Measurements from ENCODE around the gene TMEM26. TPM values are rescaled to one million over a fixed set of nuclear protein-coding genes. Genes with fewer than 3 reads are reported as not detected.

The TMEM26 gene
- total and polyA plus RNA-seq, 2 of the 8 experiments (the other 6 are each of a cell fraction or from before 2014, with no cell fraction given): 1.6 to 2.8 TPM

- Histone ChIP-seq H4K5ac (ENCODE audit: insufficient read length, low read depth, low read length) (no peak overlapping the region), H3K14ac (ENCODE audit: insufficient read length) (no peak overlapping the region), H3K4ac (replicated peaks; ENCODE audit: insufficient read length, low read depth, low read length) (no peak overlapping the region), H3K9ac (replicated peaks in 1 of 4; ENCODE audit: extremely low read depth in 1 of 4, low read depth in 3 of 4, low read length in 3 of 4) (no peak overlapping the region; a peak in 1 of 7 replicates), H3K4me1 (replicated peaks in 1 of 4; ENCODE audit: control insufficient read depth in 3 of 4, insufficient read depth in 4 of 4, low read length in 3 of 4) (peaks cover 0 to 8% (median 3%) of the 10 kb centered on the region in 4 experiments; a peak in 5 of 7 replicates), H2BK12ac (ENCODE audit: low read depth, low read length) (peak overlapping the region; percentile 5; the same call in 1 of the 2 replicates), H3K27me3 (replicated peaks in 1 of 4; ENCODE audit: control insufficient read depth in 3 of 4, extremely low read depth in 1 of 4, insufficient read depth in 3 of 4, low read length in 3 of 4) (peaks cover 0 to 22% (median 14%) of the 10 kb centered on the region in 4 experiments; a peak in 6 of 7 replicates), H3K9me3 (ENCODE audit: insufficient read depth in 2 of 2, low read depth in 1 of 2, low read length in 1 of 2) (no peaks in the 10 kb centered on the region), H2BK5ac (ENCODE audit: low read depth, low read length) (no peak overlapping the region), H2AK5ac (ENCODE audit: low read depth, low read length) (no peak overlapping the region), H2BK20ac (ENCODE audit: low read length) (no peak overlapping the region), H3K79me2 (ENCODE audit: control insufficient read depth in 1 of 2, insufficient read depth in 2 of 2, low read length in 2 of 2) (peaks cover 0 to 3% of the 10 kb centered on the region in 2 experiments; a peak in 1 of 4 replicates), H3K4me3 (ENCODE audit: extremely low read depth in 1 of 4, insufficient read depth in 2 of 4, low read depth in 3 of 4, low read length in 4 of 4) (no peak overlapping the region), H3K4me2 (ENCODE audit: insufficient read depth in 1 of 2, low read depth in 2 of 2, low read length in 2 of 2) (no peak overlapping the region; a peak in 1 of 4 replicates), H4K8ac (ENCODE audit: extremely low read depth, insufficient read depth, low read length) (no peak overlapping the region), H3K23me2 (ENCODE audit: low read depth, low read length) (peaks cover 15% of the 10 kb centered on the region), H2BK120ac (replicated peaks; ENCODE audit: low read depth, low read length) (no peak overlapping the region), H3K56ac (replicated peaks; ENCODE audit: insufficient read length, low read depth, low read length) (no peak overlapping the region), H3K79me1 (ENCODE audit: low read depth, low read length) (no peaks in the 10 kb centered on the region), H4K20me1 (replicated peaks in 1 of 2; ENCODE audit: control insufficient read depth in 1 of 2, insufficient read depth in 2 of 2, low read length in 2 of 2) (no peaks in the 10 kb centered on the region), H3K18ac (ENCODE audit: extremely low read depth, low read length) (no peak overlapping the region), H4K91ac (replicated peaks; ENCODE audit: insufficient read length, low read length) (no peak overlapping the region), H2BK15ac (ENCODE audit: low read length) (no peak overlapping the region), H2AFZ (ENCODE audit: low read length) (no peak overlapping the region), H3K27ac (ENCODE audit: low read depth, low read length) (no peak overlapping the region), H3K36me3 (ENCODE audit: control insufficient read depth in 2 of 4, insufficient read depth in 4 of 4, low read length in 3 of 4) (no peaks in the 10 kb centered on the region), H3K23ac (ENCODE audit: insufficient read length) (no peak overlapping the region)
- 90% methylated on average over 4 of the region's 4 CpGs; no CpG with 5 or more reads in 1 of the 2 experiments for WGBS, 2 experiments (ENCODE audit: extremely low coverage in 1 of 2, insufficient coverage in 1 of 2, insufficient read length in 1 of 2, insufficient replicate concordance in 2 of 2, low coverage in 1 of 2, low lambda C conversion rate in 2 of 2, missing lambda C conversion rate in 1 of 2)
- POLR2A ChIA-PET (ENCODE audit: partially characterized antibody): interaction anchor here (0.5 kb wide), 1 partner anchor 633 kb away, joined by 4 read pairs; no protein-coding TSS in a partner anchor
- CTCF ChIA-PET (ENCODE audit: partially characterized antibody): interaction anchor here (0.6 to 1.1 kb wide), 2 partner anchors 12 to 209 kb away, joined by 3 to 4 read pairs; no protein-coding TSS in a partner anchor
- FAIRE-seq (no peak), DNase-seq (ENCODE audit: low read depth in 1 of 2, low spot score in 2 of 2) (no peak)
- TF ChIP-seq, protein P1, sequence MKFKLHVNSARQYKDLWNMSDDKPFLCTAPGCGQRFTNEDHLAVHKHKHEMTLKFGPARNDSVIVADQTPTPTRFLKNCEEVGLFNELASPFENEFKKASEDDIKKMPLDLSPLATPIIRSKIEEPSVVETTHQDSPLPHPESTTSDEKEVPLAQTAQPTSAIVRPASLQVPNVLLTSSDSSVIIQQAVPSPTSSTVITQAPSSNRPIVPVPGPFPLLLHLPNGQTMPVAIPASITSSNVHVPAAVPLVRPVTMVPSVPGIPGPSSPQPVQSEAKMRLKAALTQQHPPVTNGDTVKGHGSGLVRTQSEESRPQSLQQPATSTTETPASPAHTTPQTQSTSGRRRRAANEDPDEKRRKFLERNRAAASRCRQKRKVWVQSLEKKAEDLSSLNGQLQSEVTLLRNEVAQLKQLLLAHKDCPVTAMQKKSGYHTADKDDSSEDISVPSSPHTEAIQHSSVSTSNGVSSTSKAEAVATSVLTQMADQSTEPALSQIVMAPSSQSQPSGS (IDR thresholded peaks at IDR 0.05; ENCODE audit: low read length): no peak
- TF ChIP-seq ASH2L (IDR thresholded peaks at IDR 0.05; ENCODE audit: low read length): no peak
- no peak for TF ChIP-seq CBX5 (IDR thresholded peaks at IDR 0.05; ENCODE audit: low read depth, low read length)
- TF ChIP-seq CTBP2 (IDR thresholded peaks at IDR 0.05; ENCODE audit: borderline replicate concordance, insufficient read depth, insufficient read length, low read length): no peak
- no peak for TF ChIP-seq SUZ12 (IDR thresholded peaks at IDR 0.05; ENCODE audit: low read length)
- no peak for TF ChIP-seq SIN3A (conservative IDR thresholded peaks at IDR 0.05 in 1 of 2, IDR thresholded peaks at IDR 0.05 in 1 of 2; ENCODE audit: low read depth in 1 of 2, low read length in 2 of 2)
- TF ChIP-seq CREB1 (IDR thresholded peaks at IDR 0.05): no peak
- TF ChIP-seq POLR2AphosphoS5 (IDR thresholded peaks at IDR 0.05; ENCODE audit: low read depth, low read length): no peak
- no peak for TF ChIP-seq KDM4A (IDR thresholded peaks at IDR 0.05; ENCODE audit: low read depth, low read length, severe bottlenecking)
- no peak for TF ChIP-seq SIX5 (IDR thresholded peaks at IDR 0.05; ENCODE audit: low read depth, low read length)
- TF ChIP-seq PHF8 (conservative IDR thresholded peaks at IDR 0.05; ENCODE audit: low read depth, low read length): no peak
Measured at GRCh38 chr10:61454541-61454940, 1.4 kb upstream of the TMEM26 start.
